GM13976 (cell line): ENCODE results near the gene MBLAC2.

ENCODE experiments used
- DNase-seq: peaks from one replicate; pipeline ENCODE4 v3.0.0; 2012; ENCODE audit warnings: low spot score
- CTCF ChIP-seq: IDR thresholded peaks from 2 replicates; pipeline ENCODE4 v1.5.1; 2012; ENCODE audit warnings: borderline replicate concordance, mild to moderate bottlenecking; ENCODE audit not compliant: insufficient read depth; ENCODE audit errors: extremely low read depth, missing control alignments, control extremely low read depth
- in situ Hi-C: fragments of 300-500 bp; cut with MboI; formaldehyde crosslinking; loops from one replicate; pipeline ENCODE4 v1.12.0; 2022; ENCODE audit warnings: low sequenced_read_pairs, mixed read lengths, inconsistent platforms; ENCODE audit not compliant: unreplicated experiment

Gene MBLAC2

GRCh38 chr5:90409318-90410177, 65.0 kb downstream of the MBLAC2 start, which contains the start of gene CETN3:
TSS of gene CETN3 (minus strand) at chr5:90409756. CDS start at chr5:90409661, 95 bp downstream.
- no peak for TF ChIP-seq CTCF
- peak; percentile 89 for DNase-seq
- in situ Hi-C loops, result no loop called here

GRCh38 chr5:90408571-90409317, 65.8 kb downstream of the MBLAC2 start:
- in situ Hi-C loops, result no loop called here
- TF ChIP-seq CTCF, result no peak
- DNase-seq, result no peak
